Thyroid gland (tissue), 4 donors: ENCODE results near the gene CLCN5.

Experiments used
- POLR2A ChIP-seq, 2 donors: fragments of 450-650 bp; IDR thresholded peaks; one replicate each; pipeline ENCODE4 v1.6.1; 2017; ENCODE audit warnings: antibody characterized with exemption in 2 of 2, mild to moderate bottlenecking in 2 of 2, moderate library complexity in 1 of 2
- TF ChIP-seq, protein P1 (sequence below), 6 experiments: fragments of 200-600 bp in 3 of 6; fragments of 450-650 bp in 3 of 6; sonication (generic) in 3 of 6; IDR thresholded peaks; one replicate each; pipeline ENCODE4 v1.5.1; 2016 to 2019; ENCODE audit warnings: antibody characterized with exemption in 6 of 6, mild to moderate bottlenecking in 2 of 6, inconsistent platforms in 1 of 6, moderate library complexity in 1 of 6

- TF ChIP-seq POLR2A (IDR thresholded peaks at IDR 0.05), result no peak
- TF ChIP-seq, protein P1, sequence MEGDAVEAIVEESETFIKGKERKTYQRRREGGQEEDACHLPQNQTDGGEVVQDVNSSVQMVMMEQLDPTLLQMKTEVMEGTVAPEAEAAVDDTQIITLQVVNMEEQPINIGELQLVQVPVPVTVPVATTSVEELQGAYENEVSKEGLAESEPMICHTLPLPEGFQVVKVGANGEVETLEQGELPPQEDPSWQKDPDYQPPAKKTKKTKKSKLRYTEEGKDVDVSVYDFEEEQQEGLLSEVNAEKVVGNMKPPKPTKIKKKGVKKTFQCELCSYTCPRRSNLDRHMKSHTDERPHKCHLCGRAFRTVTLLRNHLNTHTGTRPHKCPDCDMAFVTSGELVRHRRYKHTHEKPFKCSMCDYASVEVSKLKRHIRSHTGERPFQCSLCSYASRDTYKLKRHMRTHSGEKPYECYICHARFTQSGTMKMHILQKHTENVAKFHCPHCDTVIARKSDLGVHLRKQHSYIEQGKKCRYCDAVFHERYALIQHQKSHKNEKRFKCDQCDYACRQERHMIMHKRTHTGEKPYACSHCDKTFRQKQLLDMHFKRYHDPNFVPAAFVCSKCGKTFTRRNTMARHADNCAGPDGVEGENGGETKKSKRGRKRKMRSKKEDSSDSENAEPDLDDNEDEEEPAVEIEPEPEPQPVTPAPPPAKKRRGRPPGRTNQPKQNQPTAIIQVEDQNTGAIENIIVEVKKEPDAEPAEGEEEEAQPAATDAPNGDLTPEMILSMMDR (IDR thresholded peaks at IDR 0.05), result no peak
These were observed 112.7 kb downstream of the CLCN5 start for GRCh38 chrX:50035126-50035525.
